ENCODE results near the gene ZDHHC11. TPM values are rescaled to one million over a fixed set of nuclear protein-coding genes. Genes with fewer than 3 reads are reported as not detected.

Gene ZDHHC11
- total RNA-seq, 2 experiments from 2014 or later, result 4.6 to 6.0 TPM

DNA sequence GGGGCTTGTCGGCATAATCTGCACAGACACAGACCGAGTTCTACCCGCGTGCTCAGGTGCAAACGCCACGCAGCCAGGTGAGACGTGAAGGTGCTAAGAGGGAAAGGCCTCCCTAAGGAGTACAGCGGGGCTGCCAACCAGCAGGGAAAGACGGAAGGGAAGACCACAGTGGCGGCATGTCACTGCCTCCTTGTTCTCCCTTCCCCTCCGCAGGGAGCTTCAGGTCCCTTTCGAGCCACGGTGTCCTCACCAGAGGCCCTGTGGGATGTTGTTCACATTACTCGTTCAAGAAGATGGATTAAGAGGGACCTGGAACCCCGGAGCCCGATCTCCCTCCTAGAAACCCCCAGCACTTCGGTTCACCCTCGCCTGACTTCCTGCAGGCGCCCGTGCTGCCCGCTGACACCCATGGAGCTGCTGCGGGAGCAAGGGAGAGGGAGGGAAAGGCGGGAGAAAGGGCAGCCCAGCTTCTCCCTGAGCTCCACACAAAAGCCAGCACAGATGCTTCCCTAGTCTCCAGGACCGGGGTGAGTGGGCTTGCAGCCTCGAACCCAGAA lies 41.1 kb upstream of the ZDHHC11 start:
- Mint-ChIP-seq H3K27ac (peak overlapping the region; percentile 88), H3K27me3 (no peaks in the 10 kb centered on the region), H3K4me1 (ENCODE audit: low read depth) (peaks cover 32% of the 10 kb centered on the region), H3K9me3 (no peaks in the 10 kb centered on the region), H3K36me3 (ENCODE audit: low read depth) (peaks cover 67% of the 10 kb centered on the region), H3K4me3 (peak overlapping the region; percentile 87)
- peak; percentile 22 for DNase-seq
- intact Hi-C loops (cut with micrococcal nuclease), result no loop called here
- ChIA-PET CTCF (interaction anchor here (1.4 to 4.3 kb wide), 2 partner anchors 12 to 281 kb away, joined by 3 to 25 read pairs; no protein-coding TSS in a partner anchor), POLR2A (interaction anchor here (1.1 to 1.3 kb wide), 4 partner anchors 8 to 219 kb away, joined by 3 to 4 read pairs (median 4); no protein-coding TSS in a partner anchor)
- ATAC-seq, result peak; percentile 7
- no peak for TF ChIP-seq CTCF (IDR thresholded peaks at IDR 0.05)

DNA sequence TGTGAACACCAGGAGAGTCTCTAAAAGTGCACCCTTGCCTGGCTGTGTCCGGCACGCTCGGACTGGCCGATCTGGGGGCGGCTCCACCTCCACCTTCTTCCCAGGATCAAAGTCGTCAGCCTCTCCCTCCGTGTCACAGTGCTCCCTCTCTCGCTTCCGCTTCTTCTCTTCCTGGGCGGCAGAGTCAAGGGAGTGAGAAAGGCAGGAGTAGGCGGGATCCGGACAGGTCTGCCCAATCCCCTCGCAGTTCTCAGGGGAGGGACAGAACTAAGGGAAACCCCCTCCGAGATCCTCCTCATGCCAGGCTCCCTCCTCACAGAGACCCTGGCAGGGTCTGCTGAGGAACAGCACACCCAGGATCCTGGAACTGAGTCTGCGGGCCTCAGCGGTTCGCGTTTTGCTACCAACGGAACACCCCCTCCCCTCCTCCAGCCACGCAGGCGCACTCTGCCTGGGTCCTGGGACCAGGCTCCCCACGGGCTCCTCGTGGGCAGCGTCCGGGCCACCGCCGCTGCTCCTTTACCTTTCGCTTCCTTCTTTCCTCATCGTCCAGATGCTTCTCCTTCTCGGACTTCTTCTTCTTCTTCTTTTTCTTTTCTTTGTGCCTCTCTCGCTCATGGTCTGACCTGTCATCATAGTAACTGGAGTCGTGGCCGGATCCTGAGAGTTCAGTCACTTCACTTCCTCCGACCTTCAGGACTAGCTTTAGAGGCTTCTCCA lies 40.5 kb upstream of the ZDHHC11 start:
- H3K4me3 Mint-ChIP-seq, result peak overlapping the region; percentile 87
- H3K4me1 Mint-ChIP-seq (ENCODE audit: low read depth), result peaks cover 32% of the 10 kb centered on the region
- no peak for TF ChIP-seq CTCF (IDR thresholded peaks at IDR 0.05)
- no peak for ATAC-seq
- peaks cover 67% of the 10 kb centered on the region for H3K36me3 Mint-ChIP-seq (ENCODE audit: low read depth)
- intact Hi-C loops (cut with micrococcal nuclease), result no loop called here
- DNase-seq, result no peak
- H3K9me3 Mint-ChIP-seq, result no peaks in the 10 kb centered on the region
- CTCF ChIA-PET, result interaction anchor here (1.3 to 4.3 kb wide), 3 partner anchors 12 to 281 kb away, joined by 3 to 25 read pairs (median 3); no protein-coding TSS in a partner anchor
- H3K27ac Mint-ChIP-seq, result peak overlapping the region; percentile 88
- no peaks in the 10 kb centered on the region for H3K27me3 Mint-ChIP-seq
- POLR2A ChIA-PET, result interaction anchor here (0.8 to 1.2 kb wide), 2 partner anchors 8 to 19 kb away, joined by 3 read pairs; no protein-coding TSS in a partner anchor

- intact Hi-C loops (cut with micrococcal nuclease), result no loop called here
- H3K36me3 Mint-ChIP-seq (ENCODE audit: low read depth), result peaks cover 69% of the 10 kb centered on the region
- H3K9me3 Mint-ChIP-seq, result no peaks in the 10 kb centered on the region
- TF ChIP-seq CTCF (IDR thresholded peaks at IDR 0.05), result no peak
- no peak overlapping the region for H3K4me3 Mint-ChIP-seq
- ChIA-PET POLR2A (no interaction called here), CTCF (interaction anchor here (0.7 to 1.8 kb wide), 2 partner anchors 14 to 16 kb away, joined by 3 read pairs; no protein-coding TSS in a partner anchor)
- ATAC-seq, result no peak
- H3K27me3 Mint-ChIP-seq, result no peaks in the 10 kb centered on the region
- no peak overlapping the region for H3K27ac Mint-ChIP-seq
- peaks cover 30% of the 10 kb centered on the region for H3K4me1 Mint-ChIP-seq (ENCODE audit: low read depth)
- no peak for DNase-seq
These were observed 38.4 kb upstream of the ZDHHC11 start for GRCh38 chr5:889075-889710.

GRCh38 chr5:888638-889035 lies 37.9 kb upstream of the ZDHHC11 start:
- POLR2A ChIA-PET, result no interaction called here
- ATAC-seq (no peak), DNase-seq (no peak)
- Mint-ChIP-seq H3K27me3 (no peaks in the 10 kb centered on the region), H3K36me3 (ENCODE audit: low read depth) (peaks cover 69% of the 10 kb centered on the region), H3K9me3 (no peaks in the 10 kb centered on the region), H3K4me1 (ENCODE audit: low read depth) (peaks cover 25% of the 10 kb centered on the region), H3K4me3 (no peak overlapping the region), H3K27ac (no peak overlapping the region)
- intact Hi-C loops (cut with micrococcal nuclease), result no loop called here
- TF ChIP-seq CTCF (IDR thresholded peaks at IDR 0.05), result no peak
- CTCF ChIA-PET, result interaction anchor here (0.7 to 1.8 kb wide), 2 partner anchors 14 to 16 kb away, joined by 3 read pairs; no protein-coding TSS in a partner anchor
